HG03565 (cell line): ENCODE results near the gene TMUB1.

ENCODE experiments used
- ATAC-seq: cut with Tn5 transposase; IDR thresholded peaks from one replicate; pipeline ENCODE4 v1.9.1; 2021; ENCODE audit warnings: mild to moderate bottlenecking, moderate library complexity; ENCODE audit not compliant: unreplicated experiment

The TMUB1 gene

GRCh38 chr7:151035026-151035717 lies 48.1 kb downstream of the TMUB1 start:
- no peak for ATAC-seq

GRCh38 chr7:151034312-151035025 lies 48.8 kb downstream of the TMUB1 start:
- ATAC-seq, result no peak

- no peak for ATAC-seq
Measured at GRCh38 chr7:151033864-151034249, 49.4 kb downstream of the TMUB1 start.

GRCh38 chr7:151032936-151033863 lies 50.1 kb downstream of the TMUB1 start:
- ATAC-seq, result no peak
